Measurements from ENCODE around the gene SLC25A6. TPM values are rescaled to one million over a fixed set of nuclear protein-coding genes. Genes with fewer than 3 reads are reported as not detected.
A peak's percentile ranks its signal among the peaks of the same experiment; 100 is the strongest.
"Not testable (repeated sequence)": the region's sequence is repeated elsewhere in the genome, so short reads cannot be mapped to it uniquely, and the experiment has no call there.

Gene SLC25A6
- total RNA-seq, 5 donors from 2014 or later (not counting 1 experiment from before 2014, with no cell fraction given): 293 to 355 (median 334) TPM

DNA sequence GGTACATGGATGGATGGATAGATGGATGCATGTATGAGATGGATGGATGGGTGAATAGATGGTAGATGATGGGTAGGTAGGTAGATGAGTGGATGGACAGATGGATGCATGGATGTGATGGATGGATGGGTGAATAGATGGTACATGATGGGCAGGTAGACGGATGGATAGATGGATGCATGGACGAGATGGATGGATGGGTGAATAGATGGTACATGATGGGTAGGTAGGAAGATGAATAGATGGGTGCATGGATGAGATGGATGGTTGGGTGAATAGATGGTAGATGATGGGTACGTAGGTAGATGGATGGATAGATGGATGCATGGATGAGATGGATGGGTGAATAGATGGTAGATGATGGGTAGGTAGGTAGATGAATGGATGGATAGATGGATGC is 12.0 kb upstream of the SLC25A6 start:
- H3K4me1 Mint-ChIP-seq; H3K27me3 ChIP-seq (replicated peaks in 1 of 2; ENCODE audit: control insufficient read depth in 2 of 2, extremely low read depth in 1 of 2, insufficient read depth in 2 of 2, low read length in 1 of 2); H3K27me3 Mint-ChIP-seq; H3K27ac ChIP-seq (ENCODE audit: low read length); CTCF ChIA-PET; H3K4me3 ChIP-seq (ENCODE audit: control insufficient read depth in 1 of 2, extremely low read depth in 1 of 2, low read length in 1 of 2); H3K9me3 Mint-ChIP-seq; H3K4me1 ChIP-seq (ENCODE audit: control insufficient read depth in 1 of 2, extremely low read depth in 1 of 2, insufficient read depth in 2 of 2, low read length in 2 of 2); ATAC-seq (replicated peaks in 1 of 4); POLR2A ChIA-PET; H3K36me3 Mint-ChIP-seq; DNase-seq; H3K4me3 Mint-ChIP-seq; H3K9me3 ChIP-seq; H3K27ac Mint-ChIP-seq: not testable (repeated sequence)
- peaks cover 0 to 57% of the 10 kb centered on the region in 2 donors for H3K36me3 ChIP-seq (ENCODE audit: control insufficient read depth in 2 of 2, extremely low read depth in 1 of 2, insufficient read depth in 1 of 2, low read length in 1 of 2)
- 98% methylated on average over 3 of the region's 3 CpGs for WGBS (ENCODE audit: insufficient coverage)

DNA sequence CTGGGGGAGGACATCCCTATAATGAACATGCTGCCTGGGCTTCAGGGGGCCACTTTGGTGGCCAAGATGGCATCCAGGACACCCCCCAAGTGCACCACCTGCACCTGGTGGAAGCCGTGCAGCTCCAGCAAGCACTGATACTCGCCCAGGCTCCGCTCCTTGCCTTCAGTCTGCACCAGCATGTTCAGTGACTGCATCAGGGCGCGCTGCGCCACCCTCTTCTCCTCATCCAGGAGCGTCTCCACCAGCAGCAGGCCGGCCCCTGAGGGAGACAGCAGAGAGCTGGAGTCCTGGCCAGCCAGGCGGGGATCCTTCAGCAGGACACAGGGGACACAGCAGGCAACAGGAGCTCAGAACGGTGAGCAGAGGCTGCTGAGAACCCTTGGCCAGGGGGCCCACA is 11.3 kb upstream of the SLC25A6 start:
- no peaks in the 10 kb centered on the region for H3K36me3 Mint-ChIP-seq
- ATAC-seq (replicated peaks in 1 of 4) (no peak), DNase-seq (no peak)
- no peak overlapping the region for H3K27ac ChIP-seq (ENCODE audit: low read length)
- no peaks in the 10 kb centered on the region for H3K27me3 ChIP-seq (replicated peaks in 1 of 2; ENCODE audit: control insufficient read depth in 2 of 2, extremely low read depth in 1 of 2, insufficient read depth in 2 of 2, low read length in 1 of 2)
- no peaks in the 10 kb centered on the region for H3K9me3 Mint-ChIP-seq
- no peak overlapping the region for H3K4me3 ChIP-seq (ENCODE audit: control insufficient read depth in 1 of 2, extremely low read depth in 1 of 2, low read length in 1 of 2)
- peaks cover 2% of the 10 kb centered on the region for H3K9me3 ChIP-seq
- H3K27ac Mint-ChIP-seq: no peak overlapping the region
- 100% methylated on average over 6 of the region's 10 CpGs for WGBS (ENCODE audit: insufficient coverage)
- H3K4me1 ChIP-seq (ENCODE audit: control insufficient read depth in 1 of 2, extremely low read depth in 1 of 2, insufficient read depth in 2 of 2, low read length in 2 of 2): no peaks in the 10 kb centered on the region
- no peak overlapping the region for H3K4me3 Mint-ChIP-seq
- CTCF ChIA-PET: no interaction called here
- POLR2A ChIA-PET: no interaction called here
- H3K4me1 Mint-ChIP-seq: no peaks in the 10 kb centered on the region
- peaks cover 0 to 57% of the 10 kb centered on the region in 2 donors for H3K36me3 ChIP-seq (ENCODE audit: control insufficient read depth in 2 of 2, extremely low read depth in 1 of 2, insufficient read depth in 1 of 2, low read length in 1 of 2)
- no peaks in the 10 kb centered on the region for H3K27me3 Mint-ChIP-seq

DNA sequence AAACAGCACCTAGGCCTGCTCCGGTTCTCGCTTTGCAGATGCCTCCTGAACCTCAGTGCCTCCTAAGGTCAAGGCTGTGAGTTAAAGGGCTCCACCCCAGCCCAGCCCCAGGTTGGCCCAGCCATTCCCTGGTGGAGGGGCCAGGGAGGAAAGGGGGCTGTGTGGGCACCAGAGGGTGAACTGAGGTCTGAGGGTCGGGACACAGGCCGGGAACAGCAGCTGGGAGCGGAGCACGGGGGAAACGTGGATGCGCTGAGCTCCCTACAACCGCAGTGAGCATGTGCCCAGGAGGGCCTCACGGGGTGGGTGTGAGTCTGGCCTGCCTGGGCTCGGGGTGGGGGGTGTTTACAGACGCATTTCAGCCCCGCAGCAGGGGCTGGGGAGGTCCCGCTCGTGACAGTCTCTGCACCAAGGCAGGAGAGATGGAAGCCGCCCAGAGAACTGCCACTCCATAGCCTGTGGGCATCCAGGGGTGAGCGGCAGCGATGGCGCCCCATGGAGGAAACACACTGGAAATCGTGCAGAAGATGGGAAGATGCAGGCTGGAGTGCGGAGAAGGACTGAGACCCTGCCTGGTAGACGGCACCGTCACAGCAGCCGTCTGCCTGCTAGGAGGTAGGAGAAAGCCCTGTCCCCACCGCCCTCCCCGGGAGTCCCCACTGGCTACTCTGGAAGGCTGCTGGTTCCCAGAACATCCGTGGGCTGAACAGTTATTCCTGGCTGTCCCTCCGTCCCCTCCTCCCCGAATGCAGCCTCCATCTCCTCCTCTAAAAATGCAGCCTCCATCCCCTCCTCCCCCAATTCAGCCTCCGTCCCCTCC is 9.9 kb upstream of the SLC25A6 start:
- Histone ChIP-seq H3K4me1 (ENCODE audit: control insufficient read depth in 1 of 2, extremely low read depth in 1 of 2, insufficient read depth in 2 of 2, low read length in 2 of 2) (no peaks in the 10 kb centered on the region), H3K27me3 (replicated peaks in 1 of 2; ENCODE audit: control insufficient read depth in 2 of 2, extremely low read depth in 1 of 2, insufficient read depth in 2 of 2, low read length in 1 of 2) (no peaks in the 10 kb centered on the region), H3K4me3 (ENCODE audit: control insufficient read depth in 1 of 2, extremely low read depth in 1 of 2, low read length in 1 of 2) (no peak overlapping the region), H3K36me3 (ENCODE audit: control insufficient read depth in 2 of 2, extremely low read depth in 1 of 2, insufficient read depth in 1 of 2, low read length in 1 of 2) (peaks cover 0 to 47% of the 10 kb centered on the region in 2 donors), H3K9me3 (no peaks in the 10 kb centered on the region), H3K27ac (ENCODE audit: low read length) (no peak overlapping the region)
- DNase-seq: no peak
- no peak overlapping the region for H3K4me3 Mint-ChIP-seq
- ChIA-PET POLR2A (no interaction called here), CTCF (no interaction called here)
- ATAC-seq (replicated peaks in 1 of 4): peak in 1 of 4 experiments; percentile 24
- H3K36me3 Mint-ChIP-seq: no peaks in the 10 kb centered on the region
- H3K9me3 Mint-ChIP-seq: no peaks in the 10 kb centered on the region
- no peak overlapping the region for H3K27ac Mint-ChIP-seq
- 96% methylated on average over 30 of the region's 30 CpGs for WGBS (ENCODE audit: insufficient coverage)
- no peaks in the 10 kb centered on the region for H3K4me1 Mint-ChIP-seq
- no peaks in the 10 kb centered on the region for H3K27me3 Mint-ChIP-seq

DNA sequence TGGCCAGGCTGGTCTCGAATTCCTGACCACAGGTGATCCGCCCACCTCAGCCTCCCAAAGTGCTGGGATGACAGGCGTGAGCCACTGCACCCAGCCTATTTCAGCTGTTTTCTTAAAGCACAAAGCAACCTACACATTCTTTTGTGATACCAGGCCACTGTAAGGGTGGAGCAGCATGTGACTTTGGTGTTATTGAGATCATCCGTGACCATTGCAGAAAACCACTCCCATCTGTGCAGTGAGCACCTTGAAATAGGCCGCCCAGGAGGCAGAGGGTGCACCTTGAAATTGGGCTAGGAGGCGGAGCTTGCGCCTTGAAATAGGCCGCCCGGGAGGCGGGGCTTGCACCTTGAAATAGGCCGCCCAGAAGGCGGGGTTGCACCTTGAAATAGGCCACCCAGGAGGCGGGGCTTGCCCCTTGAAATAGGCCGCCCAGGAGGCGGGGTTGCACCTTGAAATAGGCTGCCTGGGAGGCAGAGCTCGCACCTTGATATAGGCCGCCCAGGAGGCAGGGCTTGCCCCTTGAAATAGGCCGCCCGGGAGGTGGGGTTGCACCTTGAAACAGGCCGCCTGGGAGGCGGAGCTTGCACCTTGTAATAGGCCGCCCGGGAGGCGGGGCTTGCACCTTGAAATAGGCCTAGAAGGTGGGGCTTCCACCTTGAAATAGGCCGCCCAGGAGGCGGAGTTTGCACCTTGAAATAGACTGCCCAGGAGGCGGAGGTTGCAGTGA is 9.0 kb upstream of the SLC25A6 start:
- peaks cover 4% of the 10 kb centered on the region for H3K36me3 Mint-ChIP-seq
- H3K27me3 Mint-ChIP-seq: no peaks in the 10 kb centered on the region
- DNase-seq: no peak
- Histone ChIP-seq H3K36me3 (ENCODE audit: control insufficient read depth in 2 of 2, extremely low read depth in 1 of 2, insufficient read depth in 1 of 2, low read length in 1 of 2) (peaks cover 0 to 43% of the 10 kb centered on the region in 2 donors), H3K4me3 (ENCODE audit: control insufficient read depth in 1 of 2, extremely low read depth in 1 of 2, low read length in 1 of 2) (no peak overlapping the region), H3K27ac (ENCODE audit: low read length) (no peak overlapping the region), H3K4me1 (ENCODE audit: control insufficient read depth in 1 of 2, extremely low read depth in 1 of 2, insufficient read depth in 2 of 2, low read length in 2 of 2) (no peaks in the 10 kb centered on the region), H3K9me3 (no peaks in the 10 kb centered on the region), H3K27me3 (replicated peaks in 1 of 2; ENCODE audit: control insufficient read depth in 2 of 2, extremely low read depth in 1 of 2, insufficient read depth in 2 of 2, low read length in 1 of 2) (no peaks in the 10 kb centered on the region)
- WGBS (ENCODE audit: insufficient coverage): 90% methylated on average over 18 of the region's 27 CpGs
- CTCF ChIA-PET: no interaction called here
- H3K4me1 Mint-ChIP-seq: peaks cover 1 to 4% (median 2%) of the 10 kb centered on the region in 3 donors
- POLR2A ChIA-PET: no interaction called here
- no peaks in the 10 kb centered on the region for H3K9me3 Mint-ChIP-seq
- ATAC-seq (replicated peaks in 1 of 4): no peak
- no peak overlapping the region for H3K4me3 Mint-ChIP-seq
- H3K27ac Mint-ChIP-seq: no peak overlapping the region

DNA sequence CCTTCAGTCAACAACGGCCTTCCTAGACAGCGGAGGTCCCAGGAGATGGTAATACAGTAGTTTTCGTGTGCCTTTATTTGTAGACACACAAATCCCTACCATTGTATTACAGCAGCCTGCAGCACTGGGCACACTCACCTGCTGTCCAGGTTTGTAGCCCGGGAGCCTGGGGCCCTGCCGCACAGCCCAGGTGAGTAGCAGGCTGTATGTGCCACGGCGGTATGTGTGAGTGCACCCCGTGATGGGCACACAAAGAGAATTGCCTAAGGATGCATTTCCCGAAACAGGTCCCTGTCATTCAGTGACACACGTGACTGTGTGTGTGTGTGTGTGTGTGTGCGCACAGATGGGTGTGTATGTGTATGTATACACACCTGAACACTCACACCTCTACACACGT is 8.1 kb upstream of the SLC25A6 start:
- peaks cover 4% of the 10 kb centered on the region for H3K36me3 Mint-ChIP-seq
- peaks cover 4 to 13% (median 9%) of the 10 kb centered on the region in 3 donors for H3K4me1 Mint-ChIP-seq
- WGBS (ENCODE audit: insufficient coverage): 100% methylated on average over 5 of the region's 12 CpGs
- no peaks in the 10 kb centered on the region for H3K27me3 Mint-ChIP-seq
- Histone ChIP-seq H3K4me1 (ENCODE audit: control insufficient read depth in 1 of 2, extremely low read depth in 1 of 2, insufficient read depth in 2 of 2, low read length in 2 of 2) (peaks cover 0 to 4% of the 10 kb centered on the region in 2 experiments), H3K27ac (ENCODE audit: low read length) (no peak overlapping the region), H3K9me3 (no peaks in the 10 kb centered on the region), H3K4me3 (ENCODE audit: control insufficient read depth in 1 of 2, extremely low read depth in 1 of 2, low read length in 1 of 2) (no peak overlapping the region), H3K27me3 (replicated peaks in 1 of 2; ENCODE audit: control insufficient read depth in 2 of 2, extremely low read depth in 1 of 2, insufficient read depth in 2 of 2, low read length in 1 of 2) (no peaks in the 10 kb centered on the region), H3K36me3 (ENCODE audit: control insufficient read depth in 2 of 2, extremely low read depth in 1 of 2, insufficient read depth in 1 of 2, low read length in 1 of 2) (peaks cover 0 to 37% of the 10 kb centered on the region in 2 donors)
- no peaks in the 10 kb centered on the region for H3K9me3 Mint-ChIP-seq
- POLR2A ChIA-PET: no interaction called here
- CTCF ChIA-PET: no interaction called here
- DNase-seq (no peak), ATAC-seq (replicated peaks in 1 of 4) (no peak)
- H3K4me3 Mint-ChIP-seq: no peak overlapping the region
- no peak overlapping the region for H3K27ac Mint-ChIP-seq

DNA sequence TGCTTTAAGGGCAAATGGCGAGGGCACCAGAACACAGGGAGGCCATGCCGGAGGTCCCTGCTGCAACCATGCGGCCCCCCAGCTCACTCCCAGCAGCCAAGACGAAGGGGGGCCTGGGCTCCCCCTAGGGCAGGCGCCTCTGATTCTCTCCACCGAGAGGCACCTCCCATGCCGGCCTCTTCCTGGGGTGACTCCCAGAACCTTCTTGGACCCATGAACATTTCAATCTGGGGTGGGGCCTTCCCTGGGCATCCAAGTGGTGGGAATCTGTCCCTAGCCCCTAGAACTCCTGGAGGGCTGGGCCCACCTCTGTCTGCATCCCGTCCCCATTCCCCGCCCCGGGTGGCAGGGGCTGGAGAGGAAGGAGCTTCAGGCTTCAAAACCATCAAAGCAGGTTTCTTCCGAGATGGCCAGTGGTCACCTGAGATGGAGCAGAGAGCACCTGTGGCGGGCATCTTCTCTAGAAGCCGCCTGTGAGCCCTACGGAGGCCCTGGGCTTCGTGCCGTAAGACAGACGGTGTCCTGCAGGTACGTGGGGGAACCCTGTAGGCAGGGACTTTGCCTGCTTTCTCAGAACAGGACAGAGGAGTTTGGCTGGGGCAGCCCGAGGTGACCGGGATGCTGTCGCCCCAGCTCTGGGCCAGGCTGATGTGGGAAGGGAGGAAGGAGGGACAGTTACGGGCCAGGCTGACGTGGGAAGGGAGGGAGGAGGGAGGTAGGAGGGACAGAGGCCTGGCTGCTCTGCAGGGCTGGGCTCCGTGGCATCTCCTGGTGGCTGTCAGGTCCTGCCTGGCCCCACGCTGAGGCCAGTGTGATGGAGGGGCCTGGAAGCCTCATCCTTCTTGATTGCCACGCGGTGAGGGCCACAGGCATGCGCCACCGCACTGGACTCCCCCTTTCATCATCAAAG is 6.8 kb upstream of the SLC25A6 start:
- ChIA-PET CTCF (no interaction called here), POLR2A (no interaction called here)
- Mint-ChIP-seq H3K36me3 (peaks cover 4% of the 10 kb centered on the region), H3K4me3 (no peak overlapping the region), H3K27ac (no peak overlapping the region), H3K9me3 (no peaks in the 10 kb centered on the region), H3K4me1 (peaks cover 10 to 25% (median 13%) of the 10 kb centered on the region in 3 donors), H3K27me3 (no peaks in the 10 kb centered on the region)
- Histone ChIP-seq H3K36me3 (ENCODE audit: control insufficient read depth in 2 of 2, extremely low read depth in 1 of 2, insufficient read depth in 1 of 2, low read length in 1 of 2) (peaks cover 0 to 25% of the 10 kb centered on the region in 2 donors), H3K4me3 (ENCODE audit: control insufficient read depth in 1 of 2, extremely low read depth in 1 of 2, low read length in 1 of 2) (no peak overlapping the region), H3K27ac (ENCODE audit: low read length) (no peak overlapping the region), H3K27me3 (replicated peaks in 1 of 2; ENCODE audit: control insufficient read depth in 2 of 2, extremely low read depth in 1 of 2, insufficient read depth in 2 of 2, low read length in 1 of 2) (no peaks in the 10 kb centered on the region), H3K4me1 (ENCODE audit: control insufficient read depth in 1 of 2, extremely low read depth in 1 of 2, insufficient read depth in 2 of 2, low read length in 2 of 2) (peaks cover 0 to 9% of the 10 kb centered on the region in 2 experiments), H3K9me3 (no peaks in the 10 kb centered on the region)
- ATAC-seq (replicated peaks in 1 of 4): no peak
- WGBS (ENCODE audit: insufficient coverage): 97% methylated on average over 22 of the region's 29 CpGs
- DNase-seq: no peak
